RWPE1 (cell line): Measurements from ENCODE around the gene C22orf31.

Source experiments
- CTCF ChIA-PET: fragments of 350-600 bp; sonication (Branson Sonifier 250); formaldehyde crosslinking; extraction: SDS; loops from one replicate; lab custom pipeline; 2021; lab: Yijun Ruan, JAX
- POLR2A ChIA-PET: fragments of 400-600 bp; formaldehyde crosslinking; extraction: SDS; loops from one replicate; lab custom pipeline; 2020; ENCODE audit warnings: antibody characterized with exemption; ENCODE audit not compliant: low non-redundant PET; lab: Yijun Ruan, JAX
- DNase-seq: peaks from one replicate; pipeline ENCODE4 v3.0.0; 2012; ENCODE audit warnings: low spot score
- H3K27ac ChIP-seq: fragments of 450-650 bp; 2 replicates; pipeline ENCODE4 v1.5.1; 2017
- TF ChIP-seq, protein P1 (sequence below): fragments of 450-650 bp; conservative IDR thresholded peaks from 2 replicates; pipeline ENCODE4 v1.5.1; 2017; ENCODE audit warnings: low read depth, mild to moderate bottlenecking

C22orf31 gene

DNA sequence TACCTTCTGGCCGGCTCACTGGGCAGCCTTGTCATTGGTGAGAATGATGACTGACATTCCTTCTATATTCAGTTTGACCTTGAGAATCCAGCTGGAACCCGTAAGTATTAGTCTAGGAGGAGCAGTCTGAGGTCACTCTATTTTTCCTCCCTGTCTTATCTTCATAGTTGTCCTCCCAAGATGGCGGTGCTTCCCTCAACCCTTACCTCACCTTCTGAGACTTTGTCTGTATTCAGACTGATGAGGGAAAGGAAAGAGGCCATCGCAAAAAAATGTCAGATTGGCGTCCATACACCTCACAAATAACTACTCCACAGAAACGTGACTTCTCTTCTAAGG lies 17.2 kb upstream of the C22orf31 start:
- ChIA-PET POLR2A (no interaction called here), CTCF (interaction anchor here (1.1 kb wide), 1 partner anchor 224 kb away, joined by 3 read pairs; no protein-coding TSS in a partner anchor)
- DNase-seq: no peak
- H3K27ac ChIP-seq: no peak overlapping the region
- TF ChIP-seq, protein P1, sequence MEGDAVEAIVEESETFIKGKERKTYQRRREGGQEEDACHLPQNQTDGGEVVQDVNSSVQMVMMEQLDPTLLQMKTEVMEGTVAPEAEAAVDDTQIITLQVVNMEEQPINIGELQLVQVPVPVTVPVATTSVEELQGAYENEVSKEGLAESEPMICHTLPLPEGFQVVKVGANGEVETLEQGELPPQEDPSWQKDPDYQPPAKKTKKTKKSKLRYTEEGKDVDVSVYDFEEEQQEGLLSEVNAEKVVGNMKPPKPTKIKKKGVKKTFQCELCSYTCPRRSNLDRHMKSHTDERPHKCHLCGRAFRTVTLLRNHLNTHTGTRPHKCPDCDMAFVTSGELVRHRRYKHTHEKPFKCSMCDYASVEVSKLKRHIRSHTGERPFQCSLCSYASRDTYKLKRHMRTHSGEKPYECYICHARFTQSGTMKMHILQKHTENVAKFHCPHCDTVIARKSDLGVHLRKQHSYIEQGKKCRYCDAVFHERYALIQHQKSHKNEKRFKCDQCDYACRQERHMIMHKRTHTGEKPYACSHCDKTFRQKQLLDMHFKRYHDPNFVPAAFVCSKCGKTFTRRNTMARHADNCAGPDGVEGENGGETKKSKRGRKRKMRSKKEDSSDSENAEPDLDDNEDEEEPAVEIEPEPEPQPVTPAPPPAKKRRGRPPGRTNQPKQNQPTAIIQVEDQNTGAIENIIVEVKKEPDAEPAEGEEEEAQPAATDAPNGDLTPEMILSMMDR: no peak

DNA sequence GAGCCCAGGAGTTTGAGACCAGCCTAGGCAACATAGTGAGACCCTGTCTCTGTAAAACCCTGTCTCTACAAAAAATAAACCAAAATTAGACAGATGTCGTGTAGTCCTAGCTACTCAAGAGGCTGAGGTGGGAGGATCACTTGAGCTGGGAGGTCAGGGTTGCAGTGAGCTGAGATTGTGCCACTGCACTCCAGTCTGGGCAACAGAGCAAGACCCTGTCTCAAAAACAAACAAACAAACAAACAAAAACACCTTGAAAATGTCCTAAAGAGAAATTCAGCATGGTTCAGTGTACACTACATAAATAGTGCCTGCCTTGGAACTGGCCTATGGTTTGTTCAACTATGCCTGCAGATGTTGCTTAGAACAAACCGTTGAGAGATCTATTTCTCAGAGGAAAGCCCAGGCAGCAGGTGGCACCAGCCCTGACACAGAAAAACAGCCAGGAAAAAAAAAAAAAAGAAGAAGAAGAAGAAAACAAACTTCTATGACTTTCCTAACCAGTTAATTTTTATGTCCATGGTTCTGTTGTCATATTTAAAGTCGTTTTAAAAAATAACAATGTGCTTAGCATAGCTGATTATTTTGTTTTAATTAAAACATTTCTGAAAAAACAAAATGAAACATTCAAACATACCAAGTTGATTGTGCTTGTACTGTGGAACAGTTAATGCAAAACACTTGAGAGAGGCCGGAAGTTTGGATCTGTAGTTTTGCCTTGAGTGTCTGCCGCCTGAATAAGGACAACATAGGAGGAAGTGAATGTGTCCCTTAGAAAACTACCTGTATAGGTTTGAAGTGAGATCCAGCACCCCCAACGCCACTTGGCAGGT lies 16.6 kb upstream of the C22orf31 start:
- ChIA-PET POLR2A (no interaction called here), CTCF (no interaction called here)
- TF ChIP-seq, protein P1: no peak
- no peak overlapping the region for H3K27ac ChIP-seq
- DNase-seq: no peak

DNA sequence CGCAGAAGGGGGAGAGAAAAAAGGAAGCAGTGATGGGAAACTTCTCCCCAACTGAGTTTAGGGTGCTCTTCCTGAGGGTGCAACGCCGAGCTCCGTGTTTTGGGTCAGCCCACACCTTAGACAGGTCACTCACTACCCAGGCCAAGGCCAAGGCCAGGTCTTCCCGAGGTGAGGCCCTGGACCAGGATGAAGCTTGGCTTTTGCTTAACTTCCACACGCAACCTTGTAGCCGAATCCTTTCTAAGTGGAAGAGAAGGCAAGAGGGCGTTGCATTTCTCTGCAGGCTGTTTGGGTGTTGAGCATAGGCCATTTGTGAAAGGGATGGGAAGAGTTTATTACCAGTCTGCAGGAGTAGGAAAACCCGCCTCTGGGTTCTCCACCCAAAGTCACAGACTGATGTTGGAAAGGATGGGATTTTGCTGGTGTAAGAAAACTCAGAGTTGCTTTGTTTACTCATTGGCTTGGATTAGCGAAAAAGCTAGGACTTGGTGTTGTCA lies 12.7 kb upstream of the C22orf31 start:
- ChIA-PET CTCF (no interaction called here), POLR2A (no interaction called here)
- TF ChIP-seq, protein P1: no peak
- H3K27ac ChIP-seq: peak overlapping the region; percentile 95
- DNase-seq: no peak

DNA sequence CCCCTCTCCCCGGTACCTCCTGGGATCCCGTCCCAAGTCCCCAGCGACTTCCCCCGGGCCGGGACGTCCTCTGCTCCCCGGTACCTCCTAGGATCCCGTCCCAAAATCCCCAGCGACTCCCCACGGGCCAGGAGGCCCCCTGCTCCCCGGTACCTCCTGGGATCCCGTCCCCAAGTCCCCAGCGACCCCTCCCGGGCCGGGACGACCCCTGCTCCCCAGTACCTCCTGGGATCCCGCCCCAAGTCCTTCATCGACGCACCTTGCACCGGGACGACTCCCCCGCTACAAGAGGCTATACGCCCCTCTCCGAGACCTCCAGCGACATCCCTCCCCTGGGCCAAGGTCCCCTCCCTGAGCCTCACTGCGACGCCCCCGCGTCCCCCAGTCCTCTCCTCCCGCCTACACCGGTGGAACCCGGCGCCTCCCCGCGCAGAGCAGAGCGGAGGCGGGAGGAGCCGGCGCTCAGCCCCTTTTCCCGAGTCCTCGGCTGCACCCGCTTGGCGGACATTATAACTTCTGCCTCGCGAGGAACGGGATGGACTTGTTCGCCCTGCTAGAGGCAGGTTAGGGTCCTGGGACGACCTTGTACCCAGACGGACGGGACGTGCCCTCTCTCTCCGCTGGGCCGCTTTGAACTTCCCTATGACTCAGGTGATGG lies 12.1 kb upstream of the C22orf31 start:
- peak overlapping the region; percentile 95 for H3K27ac ChIP-seq
- TF ChIP-seq, protein P1: no peak
- POLR2A ChIA-PET: no interaction called here
- DNase-seq: peak; percentile 9
- CTCF ChIA-PET: no interaction called here

DNA sequence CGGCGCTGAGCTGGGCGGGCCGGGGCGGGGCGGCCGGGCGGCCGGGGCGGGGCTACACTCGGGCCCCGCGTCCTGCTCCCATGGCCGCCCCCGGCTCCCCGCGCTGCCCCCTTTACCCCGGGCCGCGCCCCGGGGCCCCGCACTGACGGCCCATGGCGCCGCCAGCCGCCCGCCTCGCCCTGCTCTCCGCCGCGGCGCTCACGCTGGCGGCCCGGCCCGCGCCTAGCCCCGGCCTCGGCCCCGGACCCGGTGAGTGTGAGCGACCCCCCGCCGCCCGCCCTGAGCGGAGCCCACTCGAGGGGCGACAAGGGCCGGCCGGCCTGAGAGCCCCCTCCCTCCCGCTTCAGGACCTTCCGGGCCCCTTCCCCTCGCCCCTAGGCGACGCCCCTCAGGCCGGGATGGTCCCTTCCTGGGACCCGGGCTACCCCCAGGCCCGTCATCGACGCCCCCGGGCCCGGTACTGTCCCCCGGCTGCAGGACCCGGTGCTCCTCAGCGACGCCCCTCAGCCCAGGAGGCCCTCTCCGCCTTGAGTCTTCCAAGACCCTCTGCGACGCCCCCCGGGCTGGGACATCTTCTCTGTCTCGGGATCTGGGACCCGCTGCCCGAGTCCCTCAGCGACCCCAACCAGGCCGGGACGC lies 11.5 kb upstream of the C22orf31 start, which contains the start of gene KREMEN1:
KREMEN1 (plus strand) TSS at position 57 of the 639 bp plus-strand sequence; CDS start at position 153, 96 bp downstream.
- DNase-seq: no peak
- TF ChIP-seq, protein P1: no peak
- ChIA-PET POLR2A (no interaction called here), CTCF (interaction anchor here (0.6 kb wide), 1 partner anchor 1032 kb away, joined by 3 read pairs; no protein-coding TSS in a partner anchor)
- peak within 1 kb of the TSS; percentile 95 for H3K27ac ChIP-seq
